Fibroblast of villous mesenchyme (primary cell): ENCODE results near the gene SETD3. TPM values are rescaled to one million over a fixed set of nuclear protein-coding genes. Genes with fewer than 3 reads are reported as not detected.

Source experiments
- DNase-seq: peaks from one replicate; pipeline ENCODE4 v3.0.0-alpha.2; 2010; ENCODE audit warnings: low read depth
- H3K4me3 ChIP-seq: 2 replicates; pipeline ENCODE4 v1.5.1; 2011; ENCODE audit warnings: low read depth, mild to moderate bottlenecking, low read length
- total RNA-seq: library from RNA; depleted of rRNA; stranded (reverse); fragments of >200 nt; gene quantifications from 2 replicates; pipeline ENCODE4 v1.2.3, GENCODE V29; 2012
- TF ChIP-seq, protein P1 (sequence below): IDR thresholded peaks from 2 replicates; pipeline ENCODE4 v1.5.1; 2012; ENCODE audit warnings: low read depth, mild to moderate bottlenecking, low read length; ENCODE audit not compliant: insufficient read depth

Gene SETD3
- total RNA-seq, 1 donor = 57.0 TPM

DNA sequence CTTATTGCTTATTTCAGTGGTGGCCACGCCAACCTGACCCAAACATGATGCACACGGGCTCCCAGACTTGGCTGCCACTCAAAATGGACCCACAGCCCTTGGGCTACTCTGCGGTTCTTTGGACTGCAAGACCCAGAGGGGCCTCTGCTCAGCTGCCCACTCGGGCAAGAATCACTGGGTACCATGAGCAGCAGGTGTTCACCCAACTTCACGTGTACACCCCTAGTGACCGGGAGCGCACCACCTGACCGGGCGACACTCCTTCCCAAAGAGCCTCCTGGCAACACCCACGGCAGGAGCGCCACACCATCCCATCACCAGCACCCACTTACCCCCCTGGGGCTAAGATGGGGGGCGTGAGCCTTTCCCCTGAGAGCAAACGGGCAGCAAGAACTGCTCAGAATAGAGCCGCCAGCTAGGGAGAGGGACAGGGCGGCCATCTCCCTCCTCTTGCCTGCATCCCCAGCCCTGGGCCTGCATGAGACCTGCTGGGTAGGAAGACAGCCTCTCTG, 32.6 kb upstream of the SETD3 start:
- DNase-seq = no peak
- H3K4me3 ChIP-seq = no peak overlapping the region
- TF ChIP-seq, protein P1, sequence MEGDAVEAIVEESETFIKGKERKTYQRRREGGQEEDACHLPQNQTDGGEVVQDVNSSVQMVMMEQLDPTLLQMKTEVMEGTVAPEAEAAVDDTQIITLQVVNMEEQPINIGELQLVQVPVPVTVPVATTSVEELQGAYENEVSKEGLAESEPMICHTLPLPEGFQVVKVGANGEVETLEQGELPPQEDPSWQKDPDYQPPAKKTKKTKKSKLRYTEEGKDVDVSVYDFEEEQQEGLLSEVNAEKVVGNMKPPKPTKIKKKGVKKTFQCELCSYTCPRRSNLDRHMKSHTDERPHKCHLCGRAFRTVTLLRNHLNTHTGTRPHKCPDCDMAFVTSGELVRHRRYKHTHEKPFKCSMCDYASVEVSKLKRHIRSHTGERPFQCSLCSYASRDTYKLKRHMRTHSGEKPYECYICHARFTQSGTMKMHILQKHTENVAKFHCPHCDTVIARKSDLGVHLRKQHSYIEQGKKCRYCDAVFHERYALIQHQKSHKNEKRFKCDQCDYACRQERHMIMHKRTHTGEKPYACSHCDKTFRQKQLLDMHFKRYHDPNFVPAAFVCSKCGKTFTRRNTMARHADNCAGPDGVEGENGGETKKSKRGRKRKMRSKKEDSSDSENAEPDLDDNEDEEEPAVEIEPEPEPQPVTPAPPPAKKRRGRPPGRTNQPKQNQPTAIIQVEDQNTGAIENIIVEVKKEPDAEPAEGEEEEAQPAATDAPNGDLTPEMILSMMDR = no peak

DNA sequence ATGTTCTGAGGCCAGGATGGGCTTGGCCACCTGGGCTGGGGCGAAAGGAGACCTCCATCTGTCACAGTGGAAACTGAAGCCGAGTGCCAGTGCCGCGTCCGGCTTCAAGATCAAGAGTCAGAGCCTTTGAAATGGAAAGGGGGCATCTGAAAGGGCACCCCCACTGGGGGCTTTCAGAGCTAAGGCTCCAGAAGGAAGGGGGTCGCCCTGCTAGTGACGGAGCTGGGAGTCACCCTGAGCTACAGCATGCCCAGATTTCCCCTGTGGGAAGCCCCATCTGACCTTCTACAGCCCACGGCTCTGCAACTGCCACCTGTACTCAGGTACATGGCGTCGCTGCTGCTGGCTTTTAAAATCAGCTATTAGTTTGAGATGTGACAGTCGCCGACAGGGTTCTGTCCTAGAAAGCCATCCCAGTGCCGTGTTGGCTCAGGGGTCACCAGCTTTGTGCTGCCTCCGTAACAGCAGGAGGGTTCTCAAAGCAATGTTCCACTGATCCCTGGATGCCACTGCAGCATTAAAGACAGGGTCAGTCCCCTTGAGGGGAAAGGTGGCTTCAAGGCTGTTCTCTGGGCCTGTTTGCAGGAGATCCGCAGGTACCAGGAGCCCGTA, 32.0 kb upstream of the SETD3 start:
- no peak for DNase-seq
- H3K4me3 ChIP-seq = no peak overlapping the region
- TF ChIP-seq, protein P1 = no peak

- TF ChIP-seq, protein P1 = no peak
- H3K4me3 ChIP-seq = no peak overlapping the region
- DNase-seq = no peak
Measured at GRCh38 chr14:99512110-99512449, 31.4 kb upstream of the SETD3 start.

DNA sequence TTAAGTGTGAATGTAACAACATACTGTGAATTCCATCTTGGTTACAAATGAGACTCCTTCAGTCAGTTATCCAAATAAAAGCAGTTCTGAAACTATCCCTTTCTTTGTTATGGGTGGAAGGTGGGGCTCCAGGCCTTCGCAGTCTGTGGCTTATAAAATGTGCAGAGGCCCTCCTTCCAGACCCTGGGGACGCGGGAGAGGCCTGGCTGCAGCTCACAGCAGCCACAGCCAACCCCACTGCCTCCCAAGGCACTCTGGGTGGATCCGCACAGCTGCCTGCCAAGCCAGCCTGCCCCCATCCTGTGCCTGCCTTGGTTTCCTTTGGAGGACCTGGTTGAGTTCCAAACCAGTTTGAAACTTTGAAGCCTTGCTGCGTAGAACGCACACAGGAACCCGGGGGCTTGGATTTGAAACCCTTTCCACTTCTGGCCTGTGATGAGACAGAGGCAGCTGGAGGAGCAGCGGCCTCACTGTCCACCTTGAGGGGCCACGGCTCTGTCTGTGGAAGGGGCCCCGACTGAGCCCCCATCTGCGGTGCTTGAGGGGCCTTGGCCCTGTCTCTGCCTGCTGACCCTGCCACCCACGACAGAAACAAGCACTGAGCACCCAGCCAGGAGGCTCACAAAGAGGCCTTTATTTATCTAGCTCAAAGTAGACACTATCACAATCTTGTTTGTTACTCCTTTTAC, 30.9 kb upstream of the SETD3 start:
- H3K4me3 ChIP-seq = no peak overlapping the region
- TF ChIP-seq, protein P1 = no peak
- peak; percentile 45 for DNase-seq

DNA sequence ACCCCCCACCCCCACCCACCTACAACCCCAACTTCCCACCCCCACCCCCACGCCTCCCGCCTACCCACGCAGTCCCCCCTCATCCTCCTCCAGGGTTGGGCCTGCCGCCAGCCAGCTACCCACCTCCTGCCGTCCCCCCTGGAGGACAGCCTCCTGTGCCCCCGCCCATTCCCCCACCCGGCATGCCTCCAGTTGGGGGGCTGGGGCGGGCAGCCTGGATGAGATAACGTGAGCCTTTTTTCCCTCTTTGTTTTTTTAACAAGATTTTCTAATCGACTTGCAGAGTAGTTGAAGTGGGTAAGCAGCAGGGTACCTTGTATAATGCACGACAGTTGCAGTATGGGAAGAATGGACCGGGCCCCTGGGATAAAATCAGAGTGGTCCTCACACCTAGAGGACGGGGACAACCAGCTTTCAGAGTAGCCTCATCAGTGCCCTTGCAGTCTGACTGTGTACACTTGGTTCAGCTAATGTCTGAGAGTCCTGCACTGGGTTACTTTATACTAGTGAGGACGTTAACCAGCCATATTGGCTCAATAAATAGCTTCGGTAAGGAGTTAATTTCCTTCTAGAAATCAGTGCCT, 30.0 kb upstream of the SETD3 start:
- DNase-seq = no peak
- TF ChIP-seq, protein P1 = no peak
- H3K4me3 ChIP-seq = no peak overlapping the region

- DNase-seq = no peak
- TF ChIP-seq, protein P1 = no peak
- H3K4me3 ChIP-seq = no peak overlapping the region
Measured at GRCh38 chr14:99509871-99510555, 29.4 kb upstream of the SETD3 start.
